Uterus (tissue), 2 donors: ENCODE data around the gene ACTL8.

Source experiments
- CTCF ChIP-seq, 4 experiments: fragments of 200-600 bp in 2 of 4; fragments of 450-650 bp in 2 of 4; sonication (generic) in 2 of 4; IDR thresholded peaks; one replicate each; pipeline ENCODE4 v1.5.1; 2016 to 2019; ENCODE audit warnings: antibody characterized with exemption in 4 of 4, mild to moderate bottlenecking in 2 of 4, moderate library complexity in 1 of 4
- POLR2A ChIP-seq, 2 donors: fragments of 450-650 bp; IDR thresholded peaks; one replicate each; pipeline ENCODE4 v1.6.1; 2016; ENCODE audit warnings: antibody characterized with exemption in 2 of 2, mild to moderate bottlenecking in 1 of 2, moderate library complexity in 1 of 2

- TF ChIP-seq POLR2A (IDR thresholded peaks at IDR 0.05) (no peak), CTCF (IDR thresholded peaks at IDR 0.05) (no peak)
Observed at GRCh38 chr1:17810668-17811067, 55.5 kb downstream of the ACTL8 start.
